ENCODE data around the gene SH3RF3. TPM values are rescaled to one million over a fixed set of nuclear protein-coding genes. Genes with fewer than 3 reads are reported as not detected.

Gene SH3RF3
- polyA plus RNA-seq, 2 donors, result 1.1 to 1.3 TPM

- WGBS, 2 donors, result 77 to 81% methylated on average over 9 of the region's 9 CpGs
- H3K27me3 ChIP-seq (ENCODE audit: control insufficient read depth in 1 of 2, insufficient read depth in 2 of 2, low read length in 2 of 2), result no peaks in the 10 kb centered on the region
- H3K4me1 ChIP-seq (ENCODE audit: control insufficient read depth in 2 of 2, insufficient read depth in 2 of 2, low read length in 1 of 2), result peaks cover 0 to 2% of the 10 kb centered on the region in 2 donors
- no peaks in the 10 kb centered on the region for H3K36me3 ChIP-seq (ENCODE audit: control insufficient read depth in 2 of 2, insufficient read depth in 2 of 2, low read length in 1 of 2)
- peaks cover 0 to 3% of the 10 kb centered on the region in 2 donors for H3K9me3 ChIP-seq (ENCODE audit: control insufficient read depth in 2 of 2, insufficient read depth in 1 of 2, low read depth in 1 of 2, low read length in 1 of 2)
- H3K27ac ChIP-seq (ENCODE audit: low read depth in 2 of 2, low read length in 1 of 2), result no peak overlapping the region
- no peak overlapping the region for H3K4me3 ChIP-seq (ENCODE audit: low read depth in 1 of 2, low read length in 2 of 2)
Observed at GRCh38 chr2:109467701-109468100, 338.7 kb downstream of the SH3RF3 start.

GRCh38 chr2:109468893-109469292 lies 339.9 kb downstream of the SH3RF3 start:
- no peak overlapping the region for H3K27ac ChIP-seq (ENCODE audit: low read depth in 2 of 2, low read length in 1 of 2)
- no peaks in the 10 kb centered on the region for H3K36me3 ChIP-seq (ENCODE audit: control insufficient read depth in 2 of 2, insufficient read depth in 2 of 2, low read length in 1 of 2)
- 83 to 84% methylated on average over 7 of the region's 7 CpGs for WGBS, 2 donors
- peaks cover 0 to 3% of the 10 kb centered on the region in 2 donors for H3K4me1 ChIP-seq (ENCODE audit: control insufficient read depth in 2 of 2, insufficient read depth in 2 of 2, low read length in 1 of 2)
- no peaks in the 10 kb centered on the region for H3K27me3 ChIP-seq (ENCODE audit: control insufficient read depth in 1 of 2, insufficient read depth in 2 of 2, low read length in 2 of 2)
- peaks cover 0 to 3% of the 10 kb centered on the region in 2 donors for H3K9me3 ChIP-seq (ENCODE audit: control insufficient read depth in 2 of 2, insufficient read depth in 1 of 2, low read depth in 1 of 2, low read length in 1 of 2)
- no peak overlapping the region for H3K4me3 ChIP-seq (ENCODE audit: low read depth in 1 of 2, low read length in 2 of 2)

GRCh38 chr2:109471658-109472057 lies 342.7 kb downstream of the SH3RF3 start:
- no peak overlapping the region for H3K27ac ChIP-seq (ENCODE audit: low read depth in 2 of 2, low read length in 1 of 2)
- H3K27me3 ChIP-seq (ENCODE audit: control insufficient read depth in 1 of 2, insufficient read depth in 2 of 2, low read length in 2 of 2), result no peaks in the 10 kb centered on the region
- H3K4me1 ChIP-seq (ENCODE audit: control insufficient read depth in 2 of 2, insufficient read depth in 2 of 2, low read length in 1 of 2), result peaks cover 0 to 7% of the 10 kb centered on the region in 2 donors
- no peaks in the 10 kb centered on the region for H3K36me3 ChIP-seq (ENCODE audit: control insufficient read depth in 2 of 2, insufficient read depth in 2 of 2, low read length in 1 of 2)
- peaks cover 0 to 3% of the 10 kb centered on the region in 2 donors for H3K9me3 ChIP-seq (ENCODE audit: control insufficient read depth in 2 of 2, insufficient read depth in 1 of 2, low read depth in 1 of 2, low read length in 1 of 2)
- WGBS, 2 donors, result 92 to 93% methylated on average over 3 of the region's 3 CpGs
- no peak overlapping the region for H3K4me3 ChIP-seq (ENCODE audit: low read depth in 1 of 2, low read length in 2 of 2)

- no peak overlapping the region for H3K4me3 ChIP-seq (ENCODE audit: low read depth in 1 of 2, low read length in 2 of 2)
- 40 to 55% methylated on average over 14 of the region's 14 CpGs for WGBS, 2 donors
- H3K36me3 ChIP-seq (ENCODE audit: control insufficient read depth in 2 of 2, insufficient read depth in 2 of 2, low read length in 1 of 2), result no peaks in the 10 kb centered on the region
- peak overlapping the region in 1 of 2 donors; percentile 11 for H3K27ac ChIP-seq (ENCODE audit: low read depth in 2 of 2, low read length in 1 of 2)
- H3K27me3 ChIP-seq (ENCODE audit: control insufficient read depth in 1 of 2, insufficient read depth in 2 of 2, low read length in 2 of 2), result no peaks in the 10 kb centered on the region
- H3K4me1 ChIP-seq (ENCODE audit: control insufficient read depth in 2 of 2, insufficient read depth in 2 of 2, low read length in 1 of 2), result peaks cover 0 to 7% of the 10 kb centered on the region in 2 donors
- peaks cover 0 to 3% of the 10 kb centered on the region in 2 donors for H3K9me3 ChIP-seq (ENCODE audit: control insufficient read depth in 2 of 2, insufficient read depth in 1 of 2, low read depth in 1 of 2, low read length in 1 of 2)
Observed at GRCh38 chr2:109472331-109472959, 343.4 kb downstream of the SH3RF3 start.

- Histone ChIP-seq H3K9me3 (ENCODE audit: control insufficient read depth in 2 of 2, insufficient read depth in 1 of 2, low read depth in 1 of 2, low read length in 1 of 2) (peaks cover 0 to 3% of the 10 kb centered on the region in 2 donors), H3K4me3 (ENCODE audit: low read depth in 1 of 2, low read length in 2 of 2) (no peak overlapping the region), H3K36me3 (ENCODE audit: control insufficient read depth in 2 of 2, insufficient read depth in 2 of 2, low read length in 1 of 2) (no peaks in the 10 kb centered on the region), H3K27me3 (ENCODE audit: control insufficient read depth in 1 of 2, insufficient read depth in 2 of 2, low read length in 2 of 2) (no peaks in the 10 kb centered on the region), H3K4me1 (ENCODE audit: control insufficient read depth in 2 of 2, insufficient read depth in 2 of 2, low read length in 1 of 2) (peaks cover 2 to 5% of the 10 kb centered on the region in 2 donors), H3K27ac (ENCODE audit: low read depth in 2 of 2, low read length in 1 of 2) (no peak overlapping the region)
- 61 to 68% methylated on average over 10 of the region's 10 CpGs for WGBS, 2 donors
Observed at GRCh38 chr2:109472974-109473373, 344.0 kb downstream of the SH3RF3 start.

- 68 to 69% methylated on average over 11 to 12 of the region's 12 CpGs for WGBS, 2 donors
- Histone ChIP-seq H3K4me3 (ENCODE audit: low read depth in 1 of 2, low read length in 2 of 2) (no peak overlapping the region), H3K9me3 (ENCODE audit: control insufficient read depth in 2 of 2, insufficient read depth in 1 of 2, low read depth in 1 of 2, low read length in 1 of 2) (peaks cover 0 to 3% of the 10 kb centered on the region in 2 donors), H3K27ac (ENCODE audit: low read depth in 2 of 2, low read length in 1 of 2) (no peak overlapping the region), H3K27me3 (ENCODE audit: control insufficient read depth in 1 of 2, insufficient read depth in 2 of 2, low read length in 2 of 2) (no peaks in the 10 kb centered on the region), H3K4me1 (ENCODE audit: control insufficient read depth in 2 of 2, insufficient read depth in 2 of 2, low read length in 1 of 2) (peaks cover 2 to 5% of the 10 kb centered on the region in 2 donors), H3K36me3 (ENCODE audit: control insufficient read depth in 2 of 2, insufficient read depth in 2 of 2, low read length in 1 of 2) (no peaks in the 10 kb centered on the region)
Observed at GRCh38 chr2:109473616-109474318, 344.8 kb downstream of the SH3RF3 start.

- no peak overlapping the region for H3K4me3 ChIP-seq (ENCODE audit: low read depth in 1 of 2, low read length in 2 of 2)
- H3K27me3 ChIP-seq (ENCODE audit: control insufficient read depth in 1 of 2, insufficient read depth in 2 of 2, low read length in 2 of 2), result no peaks in the 10 kb centered on the region
- H3K4me1 ChIP-seq (ENCODE audit: control insufficient read depth in 2 of 2, insufficient read depth in 2 of 2, low read length in 1 of 2), result peaks cover 2 to 5% of the 10 kb centered on the region in 2 donors
- H3K9me3 ChIP-seq (ENCODE audit: control insufficient read depth in 2 of 2, insufficient read depth in 1 of 2, low read depth in 1 of 2, low read length in 1 of 2), result no peaks in the 10 kb centered on the region
- H3K27ac ChIP-seq (ENCODE audit: low read depth in 2 of 2, low read length in 1 of 2), result no peak overlapping the region
- no peaks in the 10 kb centered on the region for H3K36me3 ChIP-seq (ENCODE audit: control insufficient read depth in 2 of 2, insufficient read depth in 2 of 2, low read length in 1 of 2)
- WGBS, 2 donors, result 83 to 86% methylated on average over 11 of the region's 11 CpGs
Observed at GRCh38 chr2:109474319-109474825, 345.4 kb downstream of the SH3RF3 start.

GRCh38 chr2:109475531-109476210 lies 346.7 kb downstream of the SH3RF3 start:
- 38 to 48% methylated on average over 6 of the region's 6 CpGs for WGBS, 2 donors
- peaks cover 2 to 5% of the 10 kb centered on the region in 2 donors for H3K4me1 ChIP-seq (ENCODE audit: control insufficient read depth in 2 of 2, insufficient read depth in 2 of 2, low read length in 1 of 2)
- H3K4me3 ChIP-seq (ENCODE audit: low read depth in 1 of 2, low read length in 2 of 2), result no peak overlapping the region
- no peaks in the 10 kb centered on the region for H3K27me3 ChIP-seq (ENCODE audit: control insufficient read depth in 1 of 2, insufficient read depth in 2 of 2, low read length in 2 of 2)
- no peaks in the 10 kb centered on the region for H3K9me3 ChIP-seq (ENCODE audit: control insufficient read depth in 2 of 2, insufficient read depth in 1 of 2, low read depth in 1 of 2, low read length in 1 of 2)
- H3K27ac ChIP-seq (ENCODE audit: low read depth in 2 of 2, low read length in 1 of 2), result peak overlapping the region in 1 of 2 donors; percentile 66
- no peaks in the 10 kb centered on the region for H3K36me3 ChIP-seq (ENCODE audit: control insufficient read depth in 2 of 2, insufficient read depth in 2 of 2, low read length in 1 of 2)

GRCh38 chr2:109476641-109477441 lies 347.8 kb downstream of the SH3RF3 start:
- Histone ChIP-seq H3K36me3 (ENCODE audit: control insufficient read depth in 2 of 2, insufficient read depth in 2 of 2, low read length in 1 of 2) (no peaks in the 10 kb centered on the region), H3K4me1 (ENCODE audit: control insufficient read depth in 2 of 2, insufficient read depth in 2 of 2, low read length in 1 of 2) (peaks cover 2 to 5% of the 10 kb centered on the region in 2 donors), H3K9me3 (ENCODE audit: control insufficient read depth in 2 of 2, insufficient read depth in 1 of 2, low read depth in 1 of 2, low read length in 1 of 2) (no peaks in the 10 kb centered on the region), H3K27me3 (ENCODE audit: control insufficient read depth in 1 of 2, insufficient read depth in 2 of 2, low read length in 2 of 2) (no peaks in the 10 kb centered on the region), H3K4me3 (ENCODE audit: low read depth in 1 of 2, low read length in 2 of 2) (no peak overlapping the region), H3K27ac (ENCODE audit: low read depth in 2 of 2, low read length in 1 of 2) (no peak overlapping the region)
- WGBS, 2 donors, result 90 to 91% methylated on average over 10 of the region's 10 CpGs
